GM21737 (cell line): ENCODE data around the gene TPCN1.

ENCODE experiments used
- ATAC-seq: cut with Tn5 transposase; IDR thresholded peaks from one replicate; pipeline ENCODE4 v1.9.1; 2021; ENCODE audit warnings: mild to moderate bottlenecking, moderate library complexity; ENCODE audit not compliant: unreplicated experiment

The TPCN1 gene

DNA sequence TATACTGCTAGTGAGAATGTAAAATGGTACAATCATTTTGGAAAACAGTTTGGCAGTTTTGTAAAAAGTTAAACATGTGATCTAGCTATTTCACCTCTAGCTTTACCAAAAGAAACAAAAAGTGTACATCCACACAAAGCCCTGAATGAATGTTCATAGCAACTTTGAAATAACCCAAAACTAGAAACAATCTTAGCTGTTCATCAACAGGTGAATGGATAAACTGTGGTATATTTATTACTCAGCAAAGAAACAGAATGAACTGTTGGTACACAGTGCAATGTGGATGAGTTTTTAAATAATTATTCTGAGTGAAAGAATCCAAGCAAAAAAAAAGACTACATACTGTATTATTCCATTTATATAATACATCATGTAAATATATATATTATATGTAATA, 36.3 kb downstream of the TPCN1 start:
- ATAC-seq = no peak

DNA sequence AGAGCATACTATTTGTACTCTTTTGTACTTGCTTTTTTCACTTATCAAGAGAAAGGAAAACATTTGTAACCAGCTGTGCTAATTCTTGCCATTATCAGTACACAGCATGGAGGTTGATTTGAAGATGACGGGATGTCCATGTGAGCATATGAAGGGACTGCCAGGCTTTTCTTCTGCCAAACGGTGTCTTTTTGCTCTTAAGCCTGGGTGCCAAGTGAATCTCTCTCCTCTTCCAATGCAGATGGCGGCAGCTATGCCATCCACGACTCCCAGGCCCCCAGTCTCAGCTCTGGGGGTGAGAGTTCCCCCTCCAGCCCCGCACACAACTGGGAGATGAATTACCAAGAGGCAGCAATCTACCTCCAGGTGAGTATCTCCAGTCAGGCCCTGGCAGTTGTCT, 38.9 kb downstream of the TPCN1 start:
- no peak for ATAC-seq

DNA sequence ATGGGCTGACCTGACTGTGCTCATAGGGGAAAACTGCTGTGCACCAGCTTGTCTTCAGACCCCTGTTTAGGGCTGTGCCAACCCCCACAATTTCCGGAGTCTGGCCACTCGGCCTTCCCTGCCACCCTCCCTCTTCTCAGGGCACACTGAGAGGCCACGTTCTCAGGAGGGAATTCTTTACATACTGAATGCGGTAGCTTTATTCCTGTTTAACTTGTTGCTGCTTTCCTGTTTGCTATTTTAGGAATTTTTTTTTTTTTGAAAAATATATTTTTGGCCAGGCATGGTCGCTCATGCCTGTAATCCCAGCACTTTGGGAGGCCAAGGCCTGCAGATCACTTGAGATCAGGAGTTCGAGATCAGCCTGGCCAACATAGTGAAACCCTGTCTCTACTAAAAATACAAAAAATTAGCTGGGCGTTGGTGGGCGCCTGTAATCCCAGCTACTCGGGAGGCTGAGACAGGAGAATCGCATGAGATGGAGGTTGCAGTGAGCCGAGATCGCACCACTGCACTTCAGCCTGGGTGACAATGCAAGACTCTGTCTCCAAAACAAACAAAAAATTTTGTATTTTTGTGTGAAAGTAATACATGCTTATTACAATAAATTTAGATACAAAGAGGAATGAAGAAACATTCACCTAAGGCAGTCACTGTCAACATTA, 39.5 kb downstream of the TPCN1 start:
- ATAC-seq = no peak

DNA sequence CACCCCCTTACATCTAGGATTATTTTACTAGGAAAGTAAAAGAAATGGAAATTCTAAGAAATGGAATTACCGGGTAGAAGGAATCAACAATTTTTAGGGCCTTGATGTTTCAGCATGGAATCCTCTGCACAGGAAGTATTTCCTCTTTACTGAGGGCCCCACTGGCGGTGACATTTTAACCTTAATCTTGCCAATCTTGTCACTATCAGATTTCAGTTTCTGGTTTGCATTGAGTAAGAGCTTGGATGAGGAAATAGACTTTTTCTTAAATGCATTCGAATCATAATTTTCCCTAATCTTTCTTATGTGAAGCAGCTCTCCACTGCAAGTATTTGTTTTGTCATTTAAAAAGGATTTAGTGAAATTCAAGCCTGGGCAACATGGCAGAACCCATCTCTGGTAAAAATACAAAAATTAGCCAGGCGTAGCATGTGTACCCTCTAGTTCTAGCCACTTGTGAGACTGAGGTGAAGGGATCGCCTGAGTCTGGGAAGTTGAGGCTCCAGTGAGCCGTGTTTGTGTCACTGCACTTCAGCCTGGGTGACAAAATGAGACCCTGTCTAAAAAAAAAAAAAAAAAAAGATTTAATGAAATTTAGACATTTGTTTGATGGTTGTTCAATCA, 40.7 kb downstream of the TPCN1 start:
- ATAC-seq = no peak

DNA sequence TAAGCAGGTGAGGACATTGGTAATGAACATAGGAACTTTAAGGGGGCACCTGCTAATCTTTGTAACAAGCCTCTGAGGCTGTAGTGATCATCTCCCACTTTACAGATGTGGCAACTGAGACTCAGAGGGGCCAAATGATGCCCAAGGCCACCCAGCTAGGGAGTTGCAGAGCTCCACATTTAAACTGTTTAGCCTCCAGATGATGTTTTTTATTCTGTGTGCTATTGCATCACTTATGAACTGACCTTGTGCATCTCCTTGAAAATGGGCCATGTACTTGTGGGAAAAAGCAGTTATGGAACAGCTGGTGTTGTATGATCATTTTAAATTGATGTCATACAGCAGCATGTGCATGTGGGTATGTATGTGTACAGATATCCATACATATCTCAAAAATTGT, 41.4 kb downstream of the TPCN1 start:
- no peak for ATAC-seq

DNA sequence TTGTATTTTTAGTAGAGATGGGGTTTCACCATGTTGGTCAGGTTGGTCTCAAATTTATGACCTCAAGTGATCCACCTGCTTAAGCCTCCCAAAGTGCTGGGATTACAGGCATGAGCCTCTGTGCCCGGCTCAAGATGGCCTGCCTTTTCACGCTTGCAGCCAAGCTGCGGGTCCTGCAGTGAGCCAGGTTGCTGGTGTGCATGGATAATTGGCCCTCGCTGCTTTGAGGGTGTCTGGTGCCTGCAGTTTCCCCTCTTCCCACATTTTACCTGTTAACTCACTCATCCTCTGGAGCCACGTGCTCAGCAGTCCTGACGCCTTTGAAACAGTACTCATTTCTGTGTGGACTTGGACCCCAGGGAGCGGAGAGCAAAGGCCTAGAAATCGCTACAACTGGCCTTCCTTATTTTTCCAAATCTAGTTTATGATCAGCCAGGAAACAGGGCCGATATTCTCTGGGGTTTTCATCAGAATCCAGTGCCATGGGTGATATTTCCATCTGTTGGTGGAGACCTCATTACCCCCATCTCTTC, 42.2 kb downstream of the TPCN1 start:
- no peak for ATAC-seq

DNA sequence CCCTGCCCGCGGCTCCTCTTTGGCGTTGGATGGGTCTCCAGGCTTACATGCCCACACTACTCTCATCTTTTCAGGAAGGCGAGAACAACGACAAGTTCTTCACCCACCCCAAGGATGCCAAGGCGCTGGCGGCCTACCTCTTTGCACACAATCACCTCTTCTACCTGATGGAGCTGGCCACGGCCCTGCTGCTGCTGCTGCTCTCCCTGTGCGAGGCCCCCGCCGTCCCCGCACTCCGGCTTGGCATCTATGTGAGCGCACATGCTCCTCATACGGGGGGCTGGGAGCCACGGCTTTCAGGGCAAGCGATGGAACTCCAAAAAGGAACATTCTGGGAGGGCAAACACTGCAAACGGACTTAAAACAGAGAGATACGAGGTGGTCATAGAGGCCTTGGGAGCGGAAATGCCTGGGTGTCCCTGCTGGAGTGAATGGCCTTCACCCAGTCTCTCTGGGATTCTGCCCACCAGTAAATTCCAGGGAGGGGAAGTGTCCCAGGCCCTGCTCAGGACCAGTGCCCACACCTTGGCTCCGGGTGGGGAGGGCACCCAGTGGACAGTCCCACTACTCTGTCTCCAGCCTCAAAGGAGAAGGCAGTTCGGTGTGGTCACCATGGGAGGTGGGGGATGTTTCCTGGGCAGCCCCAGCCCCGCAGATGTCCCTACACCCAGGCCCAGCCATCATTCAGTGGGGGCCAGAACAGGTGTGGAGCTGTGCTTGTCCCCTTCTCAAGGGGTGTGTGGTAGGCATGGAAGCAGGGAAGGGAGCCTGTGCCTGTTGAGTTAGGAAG, 45.0 kb downstream of the TPCN1 start:
- ATAC-seq = no peak

DNA sequence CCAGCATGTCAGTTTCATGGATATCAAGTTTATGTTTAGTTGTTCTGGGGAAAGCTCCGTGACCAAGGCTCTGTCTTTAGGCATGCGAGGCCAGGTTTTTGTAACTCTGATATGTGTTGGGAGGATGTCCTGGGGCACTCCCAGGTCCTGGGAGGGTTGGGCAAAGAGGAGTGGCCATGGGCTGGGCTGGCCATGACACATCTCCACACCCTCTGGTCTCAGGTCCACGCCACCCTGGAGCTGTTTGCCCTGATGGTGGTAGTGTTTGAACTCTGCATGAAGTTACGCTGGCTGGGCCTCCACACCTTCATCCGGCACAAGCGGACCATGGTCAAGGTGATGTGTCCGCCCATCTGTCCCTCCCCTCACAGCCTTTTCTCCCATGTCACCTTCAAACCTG, 46.4 kb downstream of the TPCN1 start:
- ATAC-seq = no peak

DNA sequence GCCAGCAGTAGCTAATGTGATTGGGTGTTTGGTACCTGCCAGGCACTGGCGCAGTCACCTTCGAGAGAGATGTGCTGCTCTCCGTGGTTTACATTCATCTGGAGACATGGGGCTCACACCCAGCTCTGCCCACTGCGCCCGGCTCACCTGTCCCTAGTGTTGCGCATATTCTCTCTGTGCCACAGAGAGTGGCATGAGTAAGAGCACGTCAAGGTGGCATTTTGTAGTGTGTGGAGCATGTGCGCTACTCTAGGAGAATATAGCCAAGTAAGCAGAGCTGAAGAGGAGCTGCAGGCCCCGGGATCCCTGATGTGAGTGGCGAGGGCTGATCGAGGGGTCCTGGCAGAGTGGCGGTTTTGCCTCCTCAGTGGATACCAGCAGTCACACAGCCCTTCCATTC, 46.9 kb downstream of the TPCN1 start:
- no peak for ATAC-seq

DNA sequence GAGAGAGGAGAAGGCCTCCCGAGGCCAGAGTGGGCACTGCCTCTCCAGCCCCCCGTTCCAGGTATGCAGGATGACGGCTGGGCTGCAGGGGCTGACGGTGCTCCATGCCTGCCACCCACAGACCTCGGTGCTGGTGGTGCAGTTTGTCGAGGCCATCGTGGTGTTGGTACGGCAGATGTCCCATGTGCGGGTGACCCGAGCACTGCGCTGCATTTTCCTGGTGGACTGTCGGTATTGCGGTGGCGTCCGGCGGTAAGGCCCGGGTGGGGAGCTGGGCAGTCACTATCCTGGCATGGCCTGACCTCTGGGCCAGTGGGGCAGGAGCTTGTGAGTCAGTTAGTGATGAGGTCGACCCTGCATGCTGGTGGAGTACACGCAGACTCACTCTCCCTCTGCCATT, 47.4 kb downstream of the TPCN1 start:
- ATAC-seq = no peak

DNA sequence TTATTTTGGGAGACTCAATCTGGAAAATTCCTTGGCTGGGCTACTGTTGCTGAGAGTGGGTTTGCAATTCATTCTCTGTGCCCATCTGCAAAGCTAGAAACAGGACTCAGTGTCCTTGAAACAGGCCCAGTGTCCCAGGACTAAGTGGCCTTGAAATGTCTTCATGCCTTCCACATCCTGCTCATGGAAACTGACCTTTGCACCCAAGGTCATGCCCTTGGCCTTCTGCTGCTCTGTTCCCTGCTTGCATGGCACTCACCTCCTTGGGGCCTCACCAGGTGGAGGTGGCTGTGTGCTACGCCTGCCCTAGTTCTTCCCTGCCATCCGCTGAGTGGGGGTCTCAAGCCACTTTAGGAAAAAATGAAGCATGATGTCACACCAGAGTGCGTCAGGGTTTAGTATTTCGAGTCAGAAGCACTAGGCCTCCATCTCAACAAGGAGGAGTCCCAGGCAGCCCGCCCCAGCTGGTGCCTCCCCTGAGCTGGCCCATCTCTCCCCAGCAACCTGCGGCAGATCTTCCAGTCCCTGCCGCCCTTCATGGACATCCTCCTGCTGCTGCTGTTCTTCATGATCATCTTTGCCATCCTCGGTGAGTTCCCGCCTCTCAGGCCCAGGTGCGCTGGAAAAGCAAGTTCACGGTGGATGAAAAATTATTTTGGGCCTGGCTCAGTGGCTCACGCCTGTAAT, 48.1 kb downstream of the TPCN1 start:
- ATAC-seq = no peak

DNA sequence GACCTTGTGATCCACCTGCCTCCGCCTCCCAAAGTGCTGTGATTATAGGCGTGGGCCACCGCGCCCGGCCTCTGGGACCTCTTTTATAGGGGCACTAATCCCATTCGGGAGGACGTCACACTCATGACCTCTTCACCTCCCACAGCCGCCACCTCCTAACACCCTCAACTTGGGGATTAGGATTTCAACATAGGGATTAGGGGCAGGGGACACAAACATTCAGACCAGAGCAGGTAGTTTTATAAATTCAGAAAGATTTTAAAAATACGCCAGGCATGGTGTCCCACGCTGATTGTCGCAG, 49.4 kb downstream of the TPCN1 start:
- no peak for ATAC-seq

DNA sequence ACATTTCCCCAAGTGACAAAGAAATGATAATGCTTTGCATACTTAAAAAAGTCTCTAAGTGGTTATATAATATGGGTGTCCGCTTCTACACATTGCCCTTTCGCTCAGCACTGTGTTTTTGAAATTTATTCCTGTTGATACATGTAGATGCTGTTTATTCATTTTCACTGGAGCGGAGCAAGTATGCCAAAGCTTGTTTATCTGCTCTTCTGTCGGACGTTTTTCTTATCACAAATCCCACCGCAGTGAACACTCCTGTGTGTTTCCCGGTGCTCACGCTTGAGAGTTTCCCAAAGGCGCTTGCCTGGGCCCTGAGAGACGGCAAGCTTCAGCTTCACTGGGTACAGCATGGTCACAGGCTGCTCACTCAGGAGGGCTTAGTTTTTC, 50.2 kb downstream of the TPCN1 start:
- no peak for ATAC-seq

DNA sequence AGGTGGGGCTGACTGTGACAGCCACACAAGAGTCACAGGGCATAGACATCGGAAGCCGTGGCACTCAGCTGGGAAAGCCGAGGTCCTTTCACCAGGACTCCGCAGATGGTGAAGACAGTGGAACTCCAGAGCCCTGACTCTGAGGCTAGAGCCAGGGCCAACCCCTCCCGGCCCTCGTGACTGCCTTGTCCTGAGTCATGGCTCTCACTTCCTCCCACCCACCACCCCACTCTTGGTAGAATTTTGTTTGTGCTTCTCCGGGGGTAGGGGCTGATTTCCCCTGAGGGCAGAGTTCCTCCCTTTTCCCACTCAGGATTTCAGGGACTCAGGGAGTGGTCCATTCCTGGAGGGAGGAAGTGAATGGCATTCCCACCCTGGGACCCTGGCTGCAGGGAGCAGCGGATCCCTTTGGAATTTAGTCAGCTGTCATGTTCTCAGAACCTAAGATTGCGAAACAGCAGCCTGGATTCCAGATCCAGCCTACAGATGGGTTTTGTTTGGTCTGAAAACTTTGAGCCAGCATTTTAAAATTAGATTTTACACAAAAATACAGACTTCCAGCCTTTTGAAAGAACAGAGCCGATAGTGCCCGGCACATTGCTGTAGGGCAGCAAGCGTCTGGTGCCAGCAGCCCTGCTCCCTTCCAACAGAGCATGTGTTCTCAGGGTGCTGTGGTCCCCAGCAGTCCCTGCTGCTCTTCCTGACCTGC, 50.7 kb downstream of the TPCN1 start:
- no peak for ATAC-seq

DNA sequence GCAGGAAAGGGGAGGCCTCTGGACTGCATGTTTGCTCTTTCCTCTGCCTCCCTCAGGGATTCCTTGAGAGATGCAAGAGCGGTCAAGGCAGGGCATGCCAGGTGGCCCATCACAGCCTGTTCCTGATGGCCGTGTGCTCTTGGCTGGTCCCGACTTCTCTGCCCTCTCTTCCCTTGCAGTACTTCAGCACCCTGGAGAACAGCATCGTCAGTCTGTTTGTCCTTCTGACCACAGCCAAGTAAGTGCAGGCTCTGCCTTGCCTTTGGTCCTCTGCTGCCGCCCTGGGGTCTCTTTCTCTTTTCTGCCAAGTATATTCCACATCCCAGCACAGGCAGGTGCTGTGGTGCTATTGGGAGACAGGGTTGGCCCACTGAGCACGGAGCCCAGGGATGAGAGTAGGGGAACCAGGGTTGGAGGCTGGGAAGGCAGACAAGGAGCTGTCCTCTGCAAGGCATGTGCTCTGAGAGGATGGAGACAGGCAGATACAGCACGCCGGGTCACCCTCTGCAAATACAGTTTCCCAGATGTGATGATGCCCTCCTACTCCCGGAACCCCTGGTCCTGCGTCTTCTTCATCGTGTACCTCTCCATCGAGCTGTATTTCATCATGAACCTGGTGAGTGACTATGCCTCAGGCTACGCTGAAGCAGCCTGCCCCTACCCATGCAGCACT, 51.9 kb downstream of the TPCN1 start:
- ATAC-seq = no peak

DNA sequence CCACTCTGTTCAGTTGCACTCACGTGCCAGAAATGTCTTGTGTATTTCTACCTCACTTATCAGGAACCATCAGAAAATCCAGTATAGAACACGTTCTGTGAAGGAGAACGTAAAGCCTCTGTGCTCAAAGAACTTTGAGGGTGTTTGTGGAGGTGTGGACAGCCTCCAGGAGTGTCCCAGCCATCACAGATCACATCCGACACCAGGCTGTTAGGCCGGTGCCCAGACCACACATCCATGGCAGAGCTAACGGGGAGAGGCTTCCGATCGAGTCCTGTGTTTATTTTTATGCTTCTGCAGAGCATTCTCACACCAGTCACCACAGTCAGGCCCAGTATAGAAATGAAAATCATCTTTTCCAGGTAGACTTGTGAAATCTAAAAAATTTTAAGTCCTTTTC, 53.6 kb downstream of the TPCN1 start:
- no peak for ATAC-seq

DNA sequence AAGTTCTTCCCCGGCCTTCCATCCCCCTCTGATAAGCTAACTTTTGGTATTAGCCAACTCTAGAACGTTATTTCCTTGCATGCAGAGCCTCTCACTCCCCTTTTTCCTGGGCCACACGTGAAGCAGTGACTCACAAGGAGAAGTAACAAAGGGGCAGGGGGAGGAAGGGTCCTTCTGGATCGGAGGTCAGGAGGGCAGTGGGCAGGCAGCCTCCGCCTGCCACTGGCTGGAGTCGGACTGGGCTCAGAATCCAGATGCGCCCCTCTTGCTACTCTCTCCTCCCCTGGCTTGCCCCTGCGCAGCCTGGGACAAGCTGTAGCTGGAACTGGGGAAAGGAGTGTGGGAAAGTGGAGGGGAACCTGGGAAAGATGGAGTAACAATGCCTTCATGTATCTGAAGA, 55.0 kb downstream of the TPCN1 start:
- no peak for ATAC-seq

DNA sequence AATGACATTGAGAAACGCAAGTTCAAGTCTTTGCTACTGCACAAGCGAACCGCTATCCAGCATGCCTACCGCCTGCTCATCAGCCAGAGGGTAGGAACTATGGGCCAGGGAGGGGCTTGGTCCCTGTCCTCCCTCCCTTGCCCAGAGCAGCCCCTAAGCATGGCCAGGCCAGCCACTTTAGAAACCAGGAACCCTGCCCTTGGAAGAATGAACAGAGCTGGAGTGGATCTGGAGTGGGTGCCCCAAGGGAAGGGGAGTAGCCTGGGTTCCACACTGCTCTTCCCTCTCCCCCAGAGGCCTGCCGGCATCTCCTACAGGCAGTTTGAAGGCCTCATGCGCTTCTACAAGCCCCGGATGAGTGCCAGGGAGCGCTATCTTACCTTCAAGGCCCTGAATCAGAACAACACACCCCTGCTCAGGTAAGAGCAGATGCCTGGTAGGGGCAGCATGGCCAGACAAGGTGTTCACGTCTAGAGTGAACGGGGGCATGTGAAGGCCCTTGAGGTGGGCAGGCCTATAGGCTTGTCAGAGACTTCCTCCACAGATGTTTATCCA, 55.8 kb downstream of the TPCN1 start:
- no peak for ATAC-seq

DNA sequence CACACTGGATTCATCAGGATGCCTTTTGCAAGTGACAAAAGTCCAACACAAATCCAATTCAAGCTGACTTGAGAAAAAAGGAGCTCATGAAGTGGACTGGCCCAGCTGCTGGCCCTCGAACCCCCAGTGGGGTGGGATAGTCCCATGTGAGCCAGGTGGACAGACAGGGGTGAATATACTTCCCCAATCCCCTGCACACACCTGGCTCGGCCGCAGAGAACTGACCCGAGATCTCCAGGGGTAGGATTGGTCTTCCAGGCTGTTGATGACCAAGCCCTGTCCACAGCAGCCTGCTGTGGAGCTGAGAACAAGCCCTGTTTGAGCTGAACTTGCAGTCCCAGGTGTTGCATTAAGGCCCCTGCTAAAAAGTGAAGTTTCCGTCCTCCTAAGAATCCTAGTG, 56.2 kb downstream of the TPCN1 start:
- ATAC-seq = no peak

DNA sequence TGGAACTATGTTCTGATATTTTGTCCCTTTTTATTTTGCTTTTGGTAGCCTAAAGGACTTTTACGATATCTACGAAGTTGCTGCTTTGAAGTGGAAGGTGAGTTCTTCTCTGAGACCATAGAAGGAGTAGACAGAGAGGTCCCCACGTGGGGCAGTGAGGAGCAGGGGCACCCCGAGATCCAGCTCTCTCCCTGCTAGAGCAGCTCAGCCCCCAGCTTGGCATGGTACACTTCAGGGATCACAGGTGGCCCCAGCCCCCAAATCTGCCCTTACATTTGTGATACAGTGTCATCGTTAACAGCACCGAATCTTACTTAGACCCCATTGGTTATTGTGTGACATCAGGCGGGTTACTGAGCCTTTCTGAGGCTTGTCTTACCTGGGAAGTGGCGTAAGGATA, 56.9 kb downstream of the TPCN1 start:
- ATAC-seq = no peak
